Peyer's patch (tissue), 4 donors: ENCODE data around the gene CLTA.

Experiments
- POLR2A ChIP-seq, 2 donors: fragments of 450-650 bp; IDR thresholded peaks; one replicate each; pipeline ENCODE4 v1.5.1; 2017; ENCODE audit warnings: antibody characterized with exemption in 2 of 2, mild to moderate bottlenecking in 2 of 2, moderate library complexity in 2 of 2
- TF ChIP-seq, protein P1 (sequence below), 6 experiments: fragments of 450-650 bp in 4 of 6; fragments of 200-600 bp in 2 of 6; sonication (generic) in 1 of 6; IDR thresholded peaks; one replicate each; pipeline ENCODE4 v1.5.1; 2017 to 2019; ENCODE audit warnings: antibody characterized with exemption in 6 of 6, mild to moderate bottlenecking in 3 of 6, moderate library complexity in 1 of 6

DNA sequence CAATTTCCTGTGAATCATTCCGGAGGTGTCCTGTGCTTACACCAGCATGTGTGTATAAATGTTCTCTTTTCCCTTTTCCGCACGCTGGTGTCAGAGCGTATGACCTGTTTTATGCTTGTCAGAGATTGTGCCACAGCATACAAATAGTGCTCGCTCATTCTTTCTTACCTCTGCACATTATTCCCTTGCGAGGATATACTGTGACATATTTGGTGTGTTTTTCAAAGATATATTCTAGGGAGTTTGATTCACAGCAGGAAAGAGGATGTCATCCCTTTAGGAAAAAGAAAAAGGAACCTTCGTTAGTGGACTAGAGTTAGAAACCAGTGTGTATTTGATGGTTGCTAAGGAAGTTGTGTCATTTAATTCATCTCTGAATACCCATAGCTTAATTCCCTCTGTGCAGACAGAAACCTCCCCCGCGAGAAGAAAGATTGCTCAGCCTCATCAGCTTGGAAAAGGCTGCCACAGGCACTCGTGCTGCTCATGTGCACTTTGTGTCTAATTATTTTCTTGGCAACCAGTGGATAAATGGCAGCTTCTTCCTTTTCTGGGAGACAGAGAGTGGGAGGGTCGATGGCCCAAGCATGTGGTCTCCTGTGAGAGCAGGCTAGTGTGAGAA lies 36.3 kb upstream of the CLTA start:
- TF ChIP-seq, protein P1, sequence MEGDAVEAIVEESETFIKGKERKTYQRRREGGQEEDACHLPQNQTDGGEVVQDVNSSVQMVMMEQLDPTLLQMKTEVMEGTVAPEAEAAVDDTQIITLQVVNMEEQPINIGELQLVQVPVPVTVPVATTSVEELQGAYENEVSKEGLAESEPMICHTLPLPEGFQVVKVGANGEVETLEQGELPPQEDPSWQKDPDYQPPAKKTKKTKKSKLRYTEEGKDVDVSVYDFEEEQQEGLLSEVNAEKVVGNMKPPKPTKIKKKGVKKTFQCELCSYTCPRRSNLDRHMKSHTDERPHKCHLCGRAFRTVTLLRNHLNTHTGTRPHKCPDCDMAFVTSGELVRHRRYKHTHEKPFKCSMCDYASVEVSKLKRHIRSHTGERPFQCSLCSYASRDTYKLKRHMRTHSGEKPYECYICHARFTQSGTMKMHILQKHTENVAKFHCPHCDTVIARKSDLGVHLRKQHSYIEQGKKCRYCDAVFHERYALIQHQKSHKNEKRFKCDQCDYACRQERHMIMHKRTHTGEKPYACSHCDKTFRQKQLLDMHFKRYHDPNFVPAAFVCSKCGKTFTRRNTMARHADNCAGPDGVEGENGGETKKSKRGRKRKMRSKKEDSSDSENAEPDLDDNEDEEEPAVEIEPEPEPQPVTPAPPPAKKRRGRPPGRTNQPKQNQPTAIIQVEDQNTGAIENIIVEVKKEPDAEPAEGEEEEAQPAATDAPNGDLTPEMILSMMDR (IDR thresholded peaks at IDR 0.05), result no peak
- no peak for TF ChIP-seq POLR2A (IDR thresholded peaks at IDR 0.05)
